ENCODE data around the gene OR14C36.

DNA sequence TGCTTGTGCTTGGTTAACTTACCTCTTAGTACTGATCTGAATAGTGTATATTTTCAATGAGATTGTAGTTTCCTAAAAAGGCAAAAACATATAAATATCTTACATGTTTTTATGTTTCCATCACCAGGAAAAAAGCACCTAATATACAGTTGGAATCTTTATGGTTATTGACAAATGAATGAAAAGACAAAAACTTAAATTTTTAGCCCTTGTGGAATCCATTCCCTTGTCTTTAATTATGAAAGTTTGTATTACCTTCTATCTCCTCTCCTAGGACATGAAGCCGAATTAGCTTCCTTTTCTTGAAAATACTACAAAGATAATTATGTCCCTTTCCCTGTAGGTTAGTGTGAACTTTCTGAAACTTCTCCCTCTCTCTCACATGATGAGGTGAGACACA is 45.3 kb upstream of the OR14C36 start, which contains the start of gene OR2T12:
- TF ChIP-seq, protein P1, sequence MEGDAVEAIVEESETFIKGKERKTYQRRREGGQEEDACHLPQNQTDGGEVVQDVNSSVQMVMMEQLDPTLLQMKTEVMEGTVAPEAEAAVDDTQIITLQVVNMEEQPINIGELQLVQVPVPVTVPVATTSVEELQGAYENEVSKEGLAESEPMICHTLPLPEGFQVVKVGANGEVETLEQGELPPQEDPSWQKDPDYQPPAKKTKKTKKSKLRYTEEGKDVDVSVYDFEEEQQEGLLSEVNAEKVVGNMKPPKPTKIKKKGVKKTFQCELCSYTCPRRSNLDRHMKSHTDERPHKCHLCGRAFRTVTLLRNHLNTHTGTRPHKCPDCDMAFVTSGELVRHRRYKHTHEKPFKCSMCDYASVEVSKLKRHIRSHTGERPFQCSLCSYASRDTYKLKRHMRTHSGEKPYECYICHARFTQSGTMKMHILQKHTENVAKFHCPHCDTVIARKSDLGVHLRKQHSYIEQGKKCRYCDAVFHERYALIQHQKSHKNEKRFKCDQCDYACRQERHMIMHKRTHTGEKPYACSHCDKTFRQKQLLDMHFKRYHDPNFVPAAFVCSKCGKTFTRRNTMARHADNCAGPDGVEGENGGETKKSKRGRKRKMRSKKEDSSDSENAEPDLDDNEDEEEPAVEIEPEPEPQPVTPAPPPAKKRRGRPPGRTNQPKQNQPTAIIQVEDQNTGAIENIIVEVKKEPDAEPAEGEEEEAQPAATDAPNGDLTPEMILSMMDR (IDR thresholded peaks at IDR 0.05; ENCODE audit: extremely low read depth in 1 of 2, insufficient read depth in 1 of 2, low read depth in 1 of 2, low read length in 2 of 2), result no peak
- no peak for TF ChIP-seq POLR2AphosphoS5 (IDR thresholded peaks at IDR 0.05; ENCODE audit: insufficient read depth, low read depth, low read length)
- TF ChIP-seq POLR2A (IDR thresholded peaks at IDR 0.05; ENCODE audit: low read depth, low read length), result no peak

Data from endothelial cell of umbilical vein (primary cell).